HepG2 (cell line): Measurements from ENCODE around the gene CABLES1. TPM values are rescaled to one million over a fixed set of nuclear protein-coding genes. Genes with fewer than 3 reads are reported as not detected.

ENCODE experiments used
- CEBPZ ChIP-seq: IDR thresholded peaks from 2 replicates; pipeline ENCODE4 v1.6.1; 2012; ENCODE audit warnings: low read length, improper control_type of control experiment
- MATR3 ChIP-seq: sonication (generic); formaldehyde crosslinking; IDR thresholded peaks from 2 replicates; pipeline ENCODE4 v1.4.0; 2020; ENCODE audit warnings: missing genetic modification reagents
- RBM39 ChIP-seq: fragments of 200-400 bp; formaldehyde crosslinking; IDR thresholded peaks from one replicate; pipeline ENCODE4 v1.6.1; 2018; ENCODE audit warnings: antibody characterized with exemption, mild to moderate bottlenecking, low read depth, low read length; ENCODE audit not compliant: poor library complexity, severe bottlenecking
- RFX1 ChIP-seq: fragments of 450-650 bp; IDR thresholded peaks from 2 replicates; pipeline ENCODE4 v1.6.1; 2017
- SAP130 ChIP-seq: IDR thresholded peaks from 2 replicates; pipeline ENCODE4 v1.6.1; 2016; ENCODE audit warnings: low read depth
- TCF12 ChIP-seq, 2 experiments: fragments of 450-650 bp in 1 of 2; sonication (generic) in 1 of 2; formaldehyde crosslinking in 1 of 2; IDR thresholded peaks; 2 replicates each; pipeline versions ENCODE4 v1.6.1 to v1.8.0; 2017 to 2022; ENCODE audit warnings: antibody characterized with exemption in 1 of 2, mild to moderate bottlenecking in 1 of 2, missing genetic modification reagents in 1 of 2, moderate library complexity in 1 of 2
- ZBTB4 ChIP-seq: sonication (generic); formaldehyde crosslinking; IDR thresholded peaks from 2 replicates; pipeline ENCODE4 v1.4.0; 2020; ENCODE audit warnings: missing genetic modification reagents, mild to moderate bottlenecking, borderline replicate concordance
- ZMYM4 ChIP-seq: sonication (generic); formaldehyde crosslinking; IDR thresholded peaks from 2 replicates; pipeline ENCODE4 v1.8.1; 2023; ENCODE audit warnings: mild to moderate bottlenecking, missing genetic modification reagents
- ZNF615 ChIP-seq: sonication (generic); formaldehyde crosslinking; IDR thresholded peaks from 2 replicates; pipeline ENCODE4 v1.5.0; 2020; ENCODE audit warnings: mild to moderate bottlenecking, missing genetic modification reagents, borderline replicate concordance
- polyA plus RNA-seq, 8 experiments: library from polyadenylated mRNA; depleted of rRNA in 3 of 8; stranded (reverse) in 7 of 8; unstranded in 1 of 8; fragments of >200 nt; fragmentation: Illumina TruSeq in 4 of 8; extraction: Trizol in 4 of 8; gene quantifications; 2 replicates each; pipeline versions ENCODE4 v1.2.1 to v1.2.3, GENCODE V29; 2011 to 2016; ENCODE audit warnings: low read depth in 4 of 8, missing spikeins in 1 of 8, mixed read lengths in 1 of 8; ENCODE audit not compliant: insufficient read depth in 1 of 8
- total RNA-seq, 5 experiments: library from RNA; depleted of rRNA; stranded (reverse); fragments of >200 nt; fragmentation: Illumina TruSeq; extraction: Trizol; gene quantifications; 2 replicates each; pipeline ENCODE4 v1.2.3, GENCODE V29; 2016; ENCODE audit warnings: low read depth in 1 of 5

Gene CABLES1
- total and polyA plus RNA-seq, 2 of the 13 experiments (the other 11 are each of a cell fraction or from before 2014, with no cell fraction given) = 14.7 to 25.8 TPM

GRCh38 chr18:23149570-23149969 is 14.3 kb downstream of the CABLES1 start (continued):
- TF ChIP-seq CEBPZ = no peak
- no peak for TF ChIP-seq MATR3 (CRISPR knock-in tag)
- TF ChIP-seq ZNF615 (CRISPR knock-in tag) = no peak
- TF ChIP-seq ZBTB4 = peak; percentile 93; the same call in 1 of the 2 replicates
- 0 out of 2 replicates have a peak, but pooled peaks have one; percentile 17 for TF ChIP-seq ZMYM4
- no peak for TF ChIP-seq SAP130 (CRISPR knock-in tag)
- no peak for TF ChIP-seq RBM39
- no peak for TF ChIP-seq RFX1
- no peak for TF ChIP-seq TCF12 (IDR thresholded peaks at IDR 0.05)
- no peak for TF ChIP-seq TCF12 (CRISPR knock-in tag; IDR thresholded peaks at IDR 0.05)
